COLO668 (cell line): ENCODE measurements around the gene NSF.
"Not testable (repeated sequence)": the region's sequence is repeated elsewhere in the genome, so short reads cannot be mapped to it uniquely, and the experiment has no call there.

Experiments
- DNase-seq: peaks from one replicate; lab custom pipeline; 2025; ENCODE audit not compliant: unreplicated experiment; lab: John Stamatoyannopoulos, UW

The NSF gene

GRCh38 chr17:46590157-46591146 lies at the start of gene NSF:
TSS of gene NSF (plus strand) at chr17:46590669. CDS start at chr17:46590776, 107 bp downstream.
- not testable (repeated sequence) for DNase-seq

DNA sequence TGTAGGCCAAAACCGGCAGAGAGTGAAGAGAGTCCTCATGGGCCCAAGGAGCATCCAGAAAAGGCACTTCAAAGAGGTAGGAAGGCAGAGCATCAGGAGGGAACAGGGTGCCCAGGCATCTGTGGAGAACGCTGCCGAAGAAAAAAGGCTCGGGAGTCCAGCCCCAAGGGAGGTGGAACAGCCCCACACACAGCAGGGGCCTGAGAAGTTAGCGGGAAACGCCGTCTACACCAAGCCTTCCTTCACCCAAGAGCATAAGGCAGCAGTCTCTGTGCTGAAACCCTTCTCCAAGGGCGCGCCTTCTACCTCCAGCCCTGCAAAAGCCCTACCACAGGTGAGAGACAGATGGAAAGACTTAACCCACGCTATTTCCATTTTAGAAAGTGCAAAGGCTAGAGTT lies 41.9 kb upstream of the NSF start:
- DNase-seq, result not testable (repeated sequence)

GRCh38 chr17:46559155-46559554 lies 31.3 kb upstream of the NSF start:
- DNase-seq, result not testable (repeated sequence)

- not testable (repeated sequence) for DNase-seq
Observed at GRCh38 chr17:46560048-46560447, 30.4 kb upstream of the NSF start.

DNA sequence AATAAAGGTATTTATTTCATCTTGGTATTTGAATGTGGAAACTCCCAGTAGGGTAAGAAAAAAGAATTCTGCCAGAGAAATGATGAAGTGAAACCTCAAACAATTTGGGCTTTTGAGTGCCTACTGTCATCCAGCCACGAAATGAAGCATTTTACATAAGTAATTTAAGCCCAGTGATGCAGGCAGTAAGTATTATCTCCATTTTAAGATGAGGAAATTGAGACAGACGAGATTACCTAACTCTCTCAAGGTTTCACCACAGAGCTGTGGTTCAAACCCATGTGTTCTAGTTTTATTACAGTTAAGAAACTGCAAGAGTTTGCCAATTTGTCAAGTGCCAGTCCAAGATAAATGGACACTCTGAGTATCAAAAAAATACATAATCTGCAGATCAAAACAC lies 24.2 kb upstream of the NSF start:
- not testable (repeated sequence) for DNase-seq

DNA sequence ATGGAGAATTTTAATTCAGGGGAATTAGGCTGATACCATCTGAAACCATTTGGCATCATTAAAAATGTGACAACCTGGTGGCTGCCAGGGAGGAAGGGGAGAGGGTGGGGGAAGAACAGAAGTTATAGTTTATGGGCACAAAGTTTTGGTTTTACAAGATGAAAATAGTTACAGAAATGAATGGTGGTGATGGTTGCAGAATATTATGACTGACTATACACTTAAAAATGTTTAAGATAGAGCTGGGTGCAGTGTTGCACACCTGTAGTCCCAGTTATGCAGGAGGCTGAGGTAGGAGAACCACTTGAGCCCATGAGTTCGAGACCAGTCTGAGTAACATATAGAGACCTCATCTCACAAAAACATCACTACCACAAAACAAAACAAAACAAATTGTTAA lies 23.5 kb upstream of the NSF start:
- not testable (repeated sequence) for DNase-seq

DNA sequence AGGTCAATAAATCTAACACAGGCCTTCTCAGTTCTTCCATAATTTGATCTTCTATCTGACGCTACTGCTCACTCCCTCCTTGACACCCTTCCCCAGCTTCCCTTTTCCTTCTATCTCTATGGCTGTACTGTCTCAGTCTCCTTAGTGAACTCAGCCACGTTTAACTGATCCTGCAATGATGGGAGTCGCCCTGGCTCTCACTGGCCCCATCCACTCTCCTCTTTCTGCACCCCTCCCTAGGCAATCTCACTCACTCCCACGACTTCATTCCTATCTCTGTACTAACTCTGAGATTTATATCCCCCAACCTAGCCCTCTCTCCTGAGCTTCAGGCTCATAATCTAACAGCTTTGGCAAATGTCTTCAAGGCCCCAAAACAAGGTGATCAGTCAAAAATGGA lies 18.7 kb upstream of the NSF start:
- not testable (repeated sequence) for DNase-seq

DNA sequence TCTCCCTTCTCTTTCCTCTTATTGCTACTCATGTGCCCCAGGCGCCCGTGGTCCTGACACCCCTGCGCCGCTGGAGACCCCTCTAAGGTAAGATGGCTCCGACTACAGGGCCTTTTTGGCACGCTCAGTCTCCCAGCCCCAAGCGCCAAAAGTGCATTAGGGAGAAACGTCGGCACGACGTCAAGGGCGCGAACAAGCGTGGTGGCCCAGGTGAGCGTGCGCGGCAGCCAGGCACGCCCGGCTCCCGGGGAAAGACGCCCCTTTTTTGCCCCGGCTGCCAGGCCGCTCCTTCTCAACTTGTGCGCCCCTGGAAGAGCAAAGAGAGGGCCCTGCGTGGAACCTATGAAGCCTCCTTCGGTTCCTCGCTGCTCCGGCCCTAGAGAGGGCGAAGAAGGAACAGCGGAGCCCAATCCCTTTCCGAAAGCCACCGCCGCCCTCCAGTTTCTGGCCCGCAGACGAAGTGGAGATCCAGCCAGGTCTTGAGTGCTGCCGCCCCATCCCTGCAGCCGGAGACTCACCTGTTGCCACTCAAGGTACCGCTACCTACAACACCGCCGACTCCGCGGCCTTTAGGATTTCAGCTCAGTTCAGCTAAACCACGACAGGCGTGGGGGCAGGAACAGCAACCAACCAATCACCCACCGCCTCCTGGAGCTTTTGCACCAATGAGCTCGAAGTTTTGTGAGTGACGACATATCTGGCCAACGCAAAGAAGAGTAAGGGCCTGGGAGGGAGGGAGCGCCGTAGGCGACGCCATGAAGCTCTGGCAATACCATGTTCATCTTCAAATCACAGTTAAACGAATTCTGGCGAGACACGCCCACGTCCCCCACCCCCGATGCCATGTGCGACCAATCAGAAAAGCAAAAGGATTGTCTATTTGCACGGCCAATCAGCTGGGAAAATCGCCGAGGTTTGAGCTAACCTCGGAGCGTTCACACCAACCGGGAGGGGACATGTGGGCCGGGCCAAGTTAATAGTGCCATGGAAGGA lies 11.1 kb upstream of the NSF start, which contains the start of gene ARL17A:
TSS of gene ARL17A (minus strand) at position 609 of the 993 bp plus-strand sequence. CDS start 3,369 bp downstream, outside the sequence.
- not testable (repeated sequence) for DNase-seq

- DNase-seq, result not testable (repeated sequence)
Observed at GRCh38 chr17:46580082-46580481, 10.4 kb upstream of the NSF start.

GRCh38 chr17:46585444-46585843 lies 5.0 kb upstream of the NSF start:
- DNase-seq, result not testable (repeated sequence)

DNA sequence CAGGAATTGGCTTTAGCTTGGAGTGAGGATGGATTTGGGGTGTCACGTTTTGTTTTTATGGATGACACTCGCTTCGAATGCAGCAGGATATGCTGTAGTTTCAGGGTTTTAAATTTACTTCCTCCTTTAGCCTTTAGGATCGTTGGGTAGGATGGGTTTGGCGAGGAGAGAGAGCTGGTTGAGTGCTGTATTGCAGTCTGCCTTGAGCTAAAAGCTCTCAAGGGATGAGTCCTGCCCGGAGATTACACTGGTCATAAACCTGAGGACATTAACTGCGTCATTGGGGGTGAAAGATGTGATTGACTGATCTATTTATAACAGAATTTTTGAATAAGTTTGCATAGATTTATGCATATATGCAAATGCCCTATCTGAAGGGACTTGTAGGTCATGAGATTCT lies 863 bp downstream of the NSF start:
- DNase-seq, result not testable (repeated sequence)

DNA sequence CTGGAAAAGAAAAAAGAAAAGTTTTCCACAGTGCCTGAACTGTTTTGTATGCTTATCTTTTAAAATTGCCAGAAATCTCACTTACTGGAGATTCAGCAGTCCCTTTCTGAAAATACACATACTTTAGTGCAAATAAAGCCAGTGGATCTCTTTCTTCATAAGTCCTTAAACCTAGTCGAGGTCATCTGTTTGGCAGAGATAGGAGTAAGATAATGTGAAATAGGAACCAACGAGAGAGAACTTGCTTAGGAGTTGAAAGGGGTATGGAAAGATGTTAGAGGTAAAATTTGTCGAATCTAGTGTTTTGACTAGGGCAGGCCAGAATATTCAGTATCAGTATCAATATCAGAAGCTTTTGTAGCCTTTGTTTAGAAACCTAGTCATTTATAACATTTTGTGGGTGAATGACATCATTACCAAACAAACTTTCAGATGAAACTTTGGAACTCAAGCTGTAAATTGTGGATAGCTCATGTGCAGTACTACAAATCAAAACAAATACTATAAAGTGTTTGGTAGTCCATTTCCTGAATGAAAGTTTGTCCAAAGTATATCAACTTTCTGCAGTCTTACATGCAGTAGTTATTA lies 8.0 kb downstream of the NSF start:
- not testable (repeated sequence) for DNase-seq

- not testable (repeated sequence) for DNase-seq
Observed at GRCh38 chr17:46600767-46601166, 10.3 kb downstream of the NSF start.

DNA sequence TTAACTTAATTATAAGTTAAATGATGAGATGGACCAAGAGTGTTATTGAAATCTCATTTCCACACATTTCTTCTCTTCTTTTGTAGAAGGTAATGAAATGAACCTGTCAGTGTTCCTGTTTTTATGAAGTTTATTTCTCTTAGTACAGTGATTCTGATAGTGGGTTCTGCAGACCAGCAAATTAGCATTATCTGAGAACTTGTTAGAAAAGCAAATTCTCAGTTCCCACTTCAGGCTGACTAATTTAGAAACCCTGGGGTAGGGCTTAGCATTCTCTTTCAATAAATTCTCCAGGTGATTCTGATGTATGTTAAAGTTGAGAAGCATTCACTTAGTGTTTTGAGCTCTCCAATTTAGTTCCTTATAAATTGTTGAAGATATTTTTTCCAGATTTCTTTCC lies 12.7 kb downstream of the NSF start:
- not testable (repeated sequence) for DNase-seq

DNA sequence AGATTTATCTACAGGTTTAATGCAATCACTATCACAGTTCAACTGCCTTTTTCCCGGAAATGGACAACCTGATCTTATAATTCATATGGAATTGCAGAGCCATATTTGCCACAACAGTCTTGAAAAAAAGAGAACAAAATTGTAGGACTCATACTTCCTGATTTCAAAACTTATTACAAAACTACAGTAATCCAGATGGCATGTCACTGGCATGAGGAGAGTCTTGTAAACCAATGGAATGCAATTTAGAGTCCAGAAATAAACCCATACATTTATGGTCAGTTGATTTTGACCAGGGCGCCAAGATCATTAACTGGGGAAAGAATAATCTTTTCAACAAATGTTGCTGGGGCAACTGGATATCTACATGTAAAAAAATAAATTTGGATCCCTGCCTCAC lies 20.8 kb downstream of the NSF start:
- DNase-seq, result not testable (repeated sequence)

DNA sequence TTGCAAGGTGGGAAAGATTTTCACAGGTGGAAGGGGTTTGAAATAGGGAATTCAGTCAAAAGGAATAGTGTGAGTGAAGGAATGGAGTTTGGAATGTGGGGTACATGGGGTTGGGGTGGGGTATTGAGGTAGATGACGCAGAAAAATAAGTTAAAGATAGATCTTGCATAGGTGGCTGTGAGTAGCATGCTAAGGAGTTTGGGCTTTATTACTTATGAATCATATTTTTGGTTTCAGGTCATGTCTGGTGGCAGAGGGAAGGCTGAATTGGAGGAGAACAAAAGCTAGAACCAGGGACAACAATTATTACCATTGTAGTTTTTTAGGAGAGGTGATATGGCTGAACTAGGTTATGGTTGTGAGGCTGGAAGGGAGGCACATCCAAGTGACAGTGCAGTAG lies 23.4 kb downstream of the NSF start:
- DNase-seq, result not testable (repeated sequence)

DNA sequence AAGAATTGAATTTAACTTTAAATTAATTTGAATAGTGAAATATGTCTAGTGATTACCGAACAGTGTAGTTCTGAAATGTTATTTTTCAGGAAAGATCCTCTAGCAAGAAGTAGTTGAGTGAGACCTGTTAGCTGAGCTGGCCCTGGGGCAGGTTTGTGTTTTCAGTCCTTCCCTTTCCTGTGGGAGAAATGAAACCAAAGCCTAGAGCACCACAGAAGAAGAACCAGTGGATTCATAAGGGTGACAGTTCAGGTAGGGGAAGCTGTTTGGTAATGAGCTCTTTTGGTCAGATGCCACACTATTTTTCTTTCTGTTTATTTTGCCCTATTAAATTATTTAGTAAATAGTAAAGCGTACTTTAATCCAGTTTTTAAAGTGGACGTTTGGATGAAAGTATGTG lies 26.7 kb downstream of the NSF start:
- DNase-seq, result not testable (repeated sequence)

DNA sequence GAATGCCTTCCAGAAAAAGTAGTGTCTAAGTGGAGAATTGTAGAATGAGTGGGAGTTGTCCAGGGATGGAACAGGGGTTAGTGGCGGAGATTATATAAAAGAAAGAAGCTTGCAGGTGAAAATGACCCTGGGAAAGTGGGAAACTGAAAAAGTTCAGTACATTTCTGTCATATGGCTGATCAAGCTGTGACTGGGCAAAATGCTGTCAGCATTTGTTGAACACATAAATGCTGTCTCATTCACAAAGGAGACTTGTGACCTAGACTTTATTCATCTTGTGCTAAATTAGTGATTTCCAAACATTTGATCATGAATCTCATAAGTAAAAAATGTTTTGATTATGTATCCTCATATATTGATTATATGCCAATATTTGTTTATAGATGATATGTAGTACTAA lies 28.5 kb downstream of the NSF start:
- DNase-seq, result not testable (repeated sequence)

DNA sequence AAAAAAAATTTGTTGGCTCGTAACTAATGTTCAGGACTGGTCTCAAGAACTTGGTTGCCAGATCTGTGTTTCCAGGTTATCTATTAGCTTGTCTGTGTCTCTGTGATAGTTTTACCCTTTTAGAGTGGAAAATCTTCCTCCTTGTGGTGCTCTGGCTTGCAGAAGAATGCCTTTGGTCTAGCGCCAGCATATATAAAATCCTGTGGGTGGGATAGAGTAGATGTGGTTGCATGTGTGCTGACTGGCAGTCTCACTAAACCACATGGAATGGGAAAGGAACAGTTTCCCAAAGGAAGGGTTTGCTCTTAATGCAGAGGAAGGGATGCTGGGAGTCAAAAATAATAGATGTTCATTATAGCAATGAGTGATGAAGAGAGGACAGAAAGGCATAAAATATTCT lies 33.3 kb downstream of the NSF start:
- DNase-seq, result not testable (repeated sequence)

DNA sequence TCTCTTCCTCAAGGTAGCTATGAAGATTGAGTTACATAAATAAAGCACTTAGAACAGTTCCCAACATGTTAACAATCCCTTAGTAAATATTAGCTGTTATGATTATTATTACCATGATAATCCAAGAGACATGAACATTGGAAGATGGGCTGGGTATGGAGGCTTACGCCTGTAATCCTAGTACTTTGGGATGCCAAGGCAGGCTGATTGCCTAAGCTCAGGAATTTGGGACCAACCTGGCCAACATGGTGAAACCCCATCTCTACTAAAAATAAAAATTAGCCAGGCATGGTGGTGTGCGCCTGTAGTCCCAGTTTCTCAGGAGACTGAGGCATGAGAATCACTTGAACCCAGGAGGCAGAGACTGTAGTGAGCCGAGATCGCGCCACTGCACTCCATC lies 34.3 kb downstream of the NSF start:
- DNase-seq, result not testable (repeated sequence)

DNA sequence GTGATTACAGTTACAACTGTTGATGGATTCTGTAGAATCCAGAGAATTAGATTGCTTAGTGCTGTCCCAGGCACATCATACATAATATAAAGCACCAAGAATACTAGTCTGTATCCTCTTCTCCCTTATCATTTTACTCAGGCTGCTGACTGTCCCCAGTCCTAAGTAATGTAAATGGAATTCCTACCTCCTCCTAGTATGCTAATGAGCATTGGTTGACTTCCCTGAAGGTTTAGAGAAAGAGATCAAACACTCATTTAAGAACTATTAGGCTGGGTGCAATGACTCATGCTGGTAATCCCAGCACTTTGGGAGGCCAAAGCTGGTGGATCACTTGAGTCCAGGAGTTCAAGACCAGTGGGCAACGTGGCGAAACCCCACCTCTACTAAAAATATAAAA lies 37.0 kb downstream of the NSF start:
- DNase-seq, result not testable (repeated sequence)
